Measurements from ENCODE around the gene IGSF21. TPM values are rescaled to one million over a fixed set of nuclear protein-coding genes. Genes with fewer than 3 reads are reported as not detected.

The IGSF21 gene
- polyA plus RNA-seq, 2 of the 4 experiments (the other 2 are of a cell fraction), result not detected

DNA sequence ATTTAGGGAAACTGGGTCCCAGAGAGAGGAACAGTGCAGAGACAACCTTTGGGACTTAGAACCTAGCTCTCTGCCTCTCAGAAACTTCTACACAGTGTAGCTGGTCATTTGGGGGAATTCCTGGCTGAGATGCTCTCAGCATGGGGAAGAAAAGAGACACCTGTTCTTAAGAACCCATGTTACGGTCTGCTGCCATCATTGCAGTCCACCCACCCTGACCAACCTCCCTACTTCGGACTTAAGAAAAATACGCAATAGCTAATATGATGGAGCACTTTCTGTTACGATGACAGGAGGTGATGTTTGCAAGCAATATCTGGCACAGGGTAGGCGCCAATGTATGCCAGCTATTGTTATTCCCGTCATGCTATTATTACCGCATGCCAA is 177.9 kb downstream of the IGSF21 start:
- Histone ChIP-seq H3K4me3 (no peak overlapping the region), H3K4me2 (no peak overlapping the region), H3K9me3 (no peaks in the 10 kb centered on the region), H3K4me1 (no peaks in the 10 kb centered on the region), H3K27ac (no peak overlapping the region)
- TF ChIP-seq ZC3H11A (IDR thresholded peaks at IDR 0.05), result no peak
- TF ChIP-seq, protein P1, sequence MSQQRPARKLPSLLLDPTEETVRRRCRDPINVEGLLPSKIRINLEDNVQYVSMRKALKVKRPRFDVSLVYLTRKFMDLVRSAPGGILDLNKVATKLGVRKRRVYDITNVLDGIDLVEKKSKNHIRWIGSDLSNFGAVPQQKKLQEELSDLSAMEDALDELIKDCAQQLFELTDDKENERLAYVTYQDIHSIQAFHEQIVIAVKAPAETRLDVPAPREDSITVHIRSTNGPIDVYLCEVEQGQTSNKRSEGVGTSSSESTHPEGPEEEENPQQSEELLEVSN (IDR thresholded peaks at IDR 0.05; ENCODE audit: borderline replicate concordance, low read depth), result no peak
- no peak for TF ChIP-seq EP300 (IDR thresholded peaks at IDR 0.05)
- TF ChIP-seq ESRRA (IDR thresholded peaks at IDR 0.05; ENCODE audit: borderline replicate concordance, low read length), result no peak
- no peak for TF ChIP-seq ZFP36 (IDR thresholded peaks at IDR 0.05; ENCODE audit: borderline replicate concordance, partially characterized antibody)
- TF ChIP-seq RARB (CRISPR knock-in tag; IDR thresholded peaks at IDR 0.05), result no peak
- TF ChIP-seq RCOR1 (IDR thresholded peaks at IDR 0.05; ENCODE audit: low read depth, low read length), result no peak
- TF ChIP-seq RNF2 (IDR thresholded peaks at IDR 0.05; ENCODE audit: borderline replicate concordance, low read depth), result no peak
- TF ChIP-seq FOSB (CRISPR knock-in tag; IDR thresholded peaks at IDR 0.05), result no peak
- 24% methylated on average over 7 of the region's 7 CpGs for WGBS (ENCODE audit: missing lambda C conversion rate)
- CTCF ChIA-PET, result interaction anchor here (0.6 kb wide), 1 partner anchor 244 kb away, joined by 3 read pairs; no protein-coding TSS in a partner anchor
- DNase-seq (ENCODE audit: low read depth in 1 of 2, low spot score in 1 of 2), result no peak
- FAIRE-seq, result no peak
- no peak for ATAC-seq
- POLR2A ChIA-PET, result no interaction called here

DNA sequence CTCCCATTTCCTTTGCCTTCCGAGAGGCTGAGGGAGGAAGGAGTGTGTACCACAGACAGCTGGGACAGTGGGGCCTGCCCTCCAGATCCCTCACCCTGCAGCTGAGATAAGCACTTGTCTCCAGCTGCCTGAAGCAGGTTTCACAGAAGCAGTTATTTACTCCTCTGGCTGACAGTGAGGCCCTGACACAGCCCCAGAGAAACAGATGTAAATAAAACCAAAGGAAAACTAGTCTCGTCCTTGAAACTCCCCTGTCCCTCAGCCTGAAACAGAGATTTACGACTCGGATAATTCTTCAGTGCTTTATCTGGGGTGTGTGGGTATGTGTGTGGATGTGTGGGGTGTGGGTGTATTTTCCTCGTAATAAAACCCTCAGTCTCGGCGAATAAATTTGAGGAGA is 181.1 kb downstream of the IGSF21 start:
- Histone ChIP-seq H3K4me2 (no peak overlapping the region), H3K4me3 (no peak overlapping the region), H3K9me3 (no peaks in the 10 kb centered on the region), H3K4me1 (no peaks in the 10 kb centered on the region), H3K27ac (no peak overlapping the region)
- TF ChIP-seq CHD2 (IDR thresholded peaks at IDR 0.05; ENCODE audit: low read length, partially characterized antibody), result no peak
- TF ChIP-seq CHD4 (IDR thresholded peaks at IDR 0.05; ENCODE audit: borderline replicate concordance), result no peak
- TF ChIP-seq, protein P2, sequence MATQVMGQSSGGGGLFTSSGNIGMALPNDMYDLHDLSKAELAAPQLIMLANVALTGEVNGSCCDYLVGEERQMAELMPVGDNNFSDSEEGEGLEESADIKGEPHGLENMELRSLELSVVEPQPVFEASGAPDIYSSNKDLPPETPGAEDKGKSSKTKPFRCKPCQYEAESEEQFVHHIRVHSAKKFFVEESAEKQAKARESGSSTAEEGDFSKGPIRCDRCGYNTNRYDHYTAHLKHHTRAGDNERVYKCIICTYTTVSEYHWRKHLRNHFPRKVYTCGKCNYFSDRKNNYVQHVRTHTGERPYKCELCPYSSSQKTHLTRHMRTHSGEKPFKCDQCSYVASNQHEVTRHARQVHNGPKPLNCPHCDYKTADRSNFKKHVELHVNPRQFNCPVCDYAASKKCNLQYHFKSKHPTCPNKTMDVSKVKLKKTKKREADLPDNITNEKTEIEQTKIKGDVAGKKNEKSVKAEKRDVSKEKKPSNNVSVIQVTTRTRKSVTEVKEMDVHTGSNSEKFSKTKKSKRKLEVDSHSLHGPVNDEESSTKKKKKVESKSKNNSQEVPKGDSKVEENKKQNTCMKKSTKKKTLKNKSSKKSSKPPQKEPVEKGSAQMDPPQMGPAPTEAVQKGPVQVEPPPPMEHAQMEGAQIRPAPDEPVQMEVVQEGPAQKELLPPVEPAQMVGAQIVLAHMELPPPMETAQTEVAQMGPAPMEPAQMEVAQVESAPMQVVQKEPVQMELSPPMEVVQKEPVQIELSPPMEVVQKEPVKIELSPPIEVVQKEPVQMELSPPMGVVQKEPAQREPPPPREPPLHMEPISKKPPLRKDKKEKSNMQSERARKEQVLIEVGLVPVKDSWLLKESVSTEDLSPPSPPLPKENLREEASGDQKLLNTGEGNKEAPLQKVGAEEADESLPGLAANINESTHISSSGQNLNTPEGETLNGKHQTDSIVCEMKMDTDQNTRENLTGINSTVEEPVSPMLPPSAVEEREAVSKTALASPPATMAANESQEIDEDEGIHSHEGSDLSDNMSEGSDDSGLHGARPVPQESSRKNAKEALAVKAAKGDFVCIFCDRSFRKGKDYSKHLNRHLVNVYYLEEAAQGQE (IDR thresholded peaks at IDR 0.05), result no peak
- TF ChIP-seq POLR2AphosphoS2 (conservative IDR thresholded peaks at IDR 0.05; ENCODE audit: low read length), result no peak
- no peak for DNase-seq (ENCODE audit: low read depth in 1 of 2, low spot score in 1 of 2)
- no peak for ATAC-seq
- ChIA-PET POLR2A (no interaction called here), CTCF (interaction anchor here (1.6 kb wide), 1 partner anchor 10 kb away, joined by 3 read pairs; no protein-coding TSS in a partner anchor)
- 50% methylated on average over 7 of the region's 7 CpGs for WGBS (ENCODE audit: missing lambda C conversion rate)
- no peak for FAIRE-seq

DNA sequence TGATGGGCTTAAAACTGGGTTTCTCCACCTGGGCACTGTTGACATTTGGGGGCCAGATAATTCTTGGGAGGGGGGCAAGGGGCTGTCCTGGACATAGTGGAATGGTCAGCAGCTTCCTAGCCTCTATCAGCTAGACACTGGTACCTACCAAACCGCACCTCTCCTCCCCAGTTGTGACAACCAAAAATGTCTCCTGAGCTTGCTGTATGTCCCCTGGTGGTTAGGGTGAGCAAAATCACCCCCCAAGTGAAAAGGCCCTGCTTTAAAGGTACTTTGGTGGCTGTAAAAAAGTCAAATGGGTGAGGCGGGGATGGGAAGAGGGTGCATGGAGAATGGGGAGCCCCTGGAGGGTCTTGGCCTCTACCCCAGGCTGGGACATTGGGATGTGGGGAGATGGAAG is 182.0 kb downstream of the IGSF21 start:
- ATAC-seq, result no peak
- DNase-seq (ENCODE audit: low read depth in 1 of 2, low spot score in 1 of 2), result no peak

More for the DNA sequence above, 182.0 kb downstream of the IGSF21 start:
- no peak overlapping the region for H3K4me2 ChIP-seq
- ChIA-PET CTCF (interaction anchor here (0.6 to 1.2 kb wide), 3 partner anchors 8 to 534 kb away, joined by 3 to 5 read pairs (median 3); partner anchors contain the start of gene ACTL8), POLR2A (no interaction called here)
- no peak overlapping the region for H3K27ac ChIP-seq
- no peak for FAIRE-seq
- no peaks in the 10 kb centered on the region for H3K9me3 ChIP-seq
- WGBS (ENCODE audit: missing lambda C conversion rate), result 25% methylated on average over 2 of the region's 2 CpGs
- H3K4me1 ChIP-seq, result no peaks in the 10 kb centered on the region
- H3K4me3 ChIP-seq, result no peak overlapping the region
- no peak for TF ChIP-seq EHMT2 (IDR thresholded peaks at IDR 0.05; ENCODE audit: low read depth)
- TF ChIP-seq KDM5A (IDR thresholded peaks at IDR 0.05), result no peak
- TF ChIP-seq POLR2A (IDR thresholded peaks at IDR 0.05; ENCODE audit: low read length), result no peak
- no peak for TF ChIP-seq CHD2 (IDR thresholded peaks at IDR 0.05; ENCODE audit: low read length, partially characterized antibody)
- TF ChIP-seq TP53 (CRISPR knock-in tag; IDR thresholded peaks at IDR 0.05), result no peak
- TF ChIP-seq RAD21 (conservative IDR thresholded peaks at IDR 0.05 in 1 of 2, IDR thresholded peaks at IDR 0.05 in 1 of 2), result no peak
- no peak for TF ChIP-seq JUN (IDR thresholded peaks at IDR 0.05)
- TF ChIP-seq FOSB (CRISPR knock-in tag; IDR thresholded peaks at IDR 0.05), result no peak
- TF ChIP-seq GATA3 (IDR thresholded peaks at IDR 0.05; ENCODE audit: borderline replicate concordance), result no peak
- no peak for TF ChIP-seq ESRRA (IDR thresholded peaks at IDR 0.05; ENCODE audit: borderline replicate concordance, low read length)
- no peak for TF ChIP-seq NFE2L2 (conservative IDR thresholded peaks at IDR 0.05; ENCODE audit: low read length)
- no peak for TF ChIP-seq HOXB13 (CRISPR knock-in tag; IDR thresholded peaks at IDR 0.05; ENCODE audit: low read depth)
- no peak for TF ChIP-seq NR3C1 (IDR thresholded peaks at IDR 0.05)
- TF ChIP-seq, protein P3, sequence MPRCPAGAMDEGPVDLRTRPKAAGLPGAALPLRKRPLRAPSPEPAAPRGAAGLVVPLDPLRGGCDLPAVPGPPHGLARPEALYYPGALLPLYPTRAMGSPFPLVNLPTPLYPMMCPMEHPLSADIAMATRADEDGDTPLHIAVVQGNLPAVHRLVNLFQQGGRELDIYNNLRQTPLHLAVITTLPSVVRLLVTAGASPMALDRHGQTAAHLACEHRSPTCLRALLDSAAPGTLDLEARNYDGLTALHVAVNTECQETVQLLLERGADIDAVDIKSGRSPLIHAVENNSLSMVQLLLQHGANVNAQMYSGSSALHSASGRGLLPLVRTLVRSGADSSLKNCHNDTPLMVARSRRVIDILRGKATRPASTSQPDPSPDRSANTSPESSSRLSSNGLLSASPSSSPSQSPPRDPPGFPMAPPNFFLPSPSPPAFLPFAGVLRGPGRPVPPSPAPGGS (IDR thresholded peaks at IDR 0.05), result no peak
- no peak for TF ChIP-seq POLR2AphosphoS2 (conservative IDR thresholded peaks at IDR 0.05; ENCODE audit: low read length)
- no peak for TF ChIP-seq NPAS2 (CRISPR knock-in tag; IDR thresholded peaks at IDR 0.05; ENCODE audit: borderline replicate concordance)
- TF ChIP-seq, protein P1 (IDR thresholded peaks at IDR 0.05; ENCODE audit: borderline replicate concordance, low read depth), result no peak
- TF ChIP-seq, protein P4, sequence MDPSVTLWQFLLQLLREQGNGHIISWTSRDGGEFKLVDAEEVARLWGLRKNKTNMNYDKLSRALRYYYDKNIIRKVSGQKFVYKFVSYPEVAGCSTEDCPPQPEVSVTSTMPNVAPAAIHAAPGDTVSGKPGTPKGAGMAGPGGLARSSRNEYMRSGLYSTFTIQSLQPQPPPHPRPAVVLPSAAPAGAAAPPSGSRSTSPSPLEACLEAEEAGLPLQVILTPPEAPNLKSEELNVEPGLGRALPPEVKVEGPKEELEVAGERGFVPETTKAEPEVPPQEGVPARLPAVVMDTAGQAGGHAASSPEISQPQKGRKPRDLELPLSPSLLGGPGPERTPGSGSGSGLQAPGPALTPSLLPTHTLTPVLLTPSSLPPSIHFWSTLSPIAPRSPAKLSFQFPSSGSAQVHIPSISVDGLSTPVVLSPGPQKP (IDR thresholded peaks at IDR 0.05; ENCODE audit: low read depth, low read length), result no peak
